GM18511 (cell line): ENCODE results near the gene RANBP1.
"Not testable (repeated sequence)": the region's sequence is repeated elsewhere in the genome, so short reads cannot be mapped to it uniquely, and the experiment has no call there.

Source experiments
- ATAC-seq: cut with Tn5 transposase; IDR thresholded peaks from one replicate; pipeline ENCODE4 v1.9.1; 2021; ENCODE audit warnings: mild to moderate bottlenecking, moderate library complexity; ENCODE audit not compliant: unreplicated experiment

Gene RANBP1

DNA sequence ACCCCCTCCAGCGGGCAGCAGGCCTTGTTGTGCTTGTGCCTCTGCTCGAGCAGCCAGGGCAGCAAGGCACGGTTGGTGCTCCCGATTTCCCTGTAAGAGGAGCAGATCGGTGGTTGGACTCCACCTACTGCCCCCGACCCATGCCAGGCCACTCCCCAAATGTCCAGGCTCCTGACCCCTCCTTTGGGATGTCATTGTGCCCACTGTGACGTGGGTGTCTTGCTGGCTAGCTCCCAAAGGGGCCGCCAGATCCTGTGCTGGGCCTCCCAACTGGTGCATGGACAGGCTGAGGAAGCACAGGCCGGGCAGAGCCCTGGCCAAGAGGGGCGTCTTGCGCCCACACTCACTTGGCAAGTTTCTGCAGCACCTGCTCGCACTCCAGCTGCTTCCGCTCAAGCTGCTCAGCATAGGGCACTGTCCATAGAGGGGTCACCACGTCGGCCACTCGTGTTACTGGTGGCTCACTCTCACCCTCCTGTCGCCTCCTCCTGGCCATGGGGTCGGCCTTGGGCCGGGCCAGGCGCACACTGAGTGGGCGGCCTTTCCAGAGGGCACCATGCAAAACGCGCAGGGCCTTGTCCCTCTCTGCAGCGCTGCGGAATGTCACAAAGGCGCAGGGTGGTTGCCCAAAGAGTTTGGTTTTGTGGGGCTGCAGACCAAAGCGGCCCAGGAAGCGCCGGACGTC, at the start of gene RANBP1:
Gene RANBP1, plus strand, starts transcription at position 414 of the 685 bp plus-strand sequence. Its CDS starts 81 bp downstream, at position 495.
- ATAC-seq, result no peak

DNA sequence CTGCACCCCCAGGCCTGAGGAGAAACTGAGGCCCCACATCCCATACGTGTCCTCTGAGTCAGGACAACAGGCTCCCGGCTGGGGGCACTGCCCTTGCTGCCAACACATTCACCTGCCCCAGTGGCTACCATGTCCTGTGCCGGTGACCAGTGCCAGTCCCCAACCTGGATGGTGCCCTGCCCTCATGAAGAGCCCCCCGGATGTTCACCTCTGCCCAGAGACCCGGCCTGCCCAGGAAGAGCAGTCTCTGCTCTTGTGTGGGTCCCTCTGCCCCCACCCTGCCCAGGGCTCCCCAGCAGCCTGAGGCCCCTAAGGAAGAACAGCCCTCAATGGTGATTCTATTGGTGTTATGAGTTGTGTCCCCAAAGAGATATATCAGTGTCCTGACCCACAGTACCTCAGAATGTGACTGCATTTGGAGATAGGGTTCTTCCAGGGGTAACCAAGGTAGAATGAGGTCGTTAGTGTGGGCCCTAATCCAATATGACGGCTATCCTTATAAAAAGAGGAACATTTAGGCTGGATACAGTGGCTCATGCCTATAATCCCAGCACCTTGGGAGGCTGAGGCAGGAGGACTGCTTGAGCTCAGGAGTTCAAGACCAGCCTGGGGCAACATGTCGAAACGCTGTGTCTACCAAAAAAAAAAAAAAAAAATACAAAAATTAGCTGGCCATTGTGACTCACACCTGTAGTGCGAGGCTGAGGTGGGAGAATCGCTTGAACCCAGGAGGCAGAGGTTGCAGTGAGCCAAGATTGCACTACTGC, 49.1 kb upstream of the RANBP1 start:
- no peak for ATAC-seq

DNA sequence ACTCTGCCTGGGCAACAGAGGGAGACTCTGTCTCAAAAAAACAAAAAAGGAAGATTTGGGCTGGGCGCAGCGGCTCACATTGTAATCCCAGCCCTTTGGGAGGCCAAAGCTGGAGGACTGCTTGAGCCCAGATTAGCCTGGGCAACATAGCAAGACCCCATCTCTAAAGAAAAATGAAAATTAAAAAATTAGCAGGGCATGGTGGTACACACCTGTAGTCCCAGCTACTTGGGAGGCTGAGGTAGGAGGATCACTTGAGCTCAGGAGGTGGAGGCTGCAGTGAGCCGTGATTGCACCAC, 48.6 kb upstream of the RANBP1 start:
- ATAC-seq, result not testable (repeated sequence)

DNA sequence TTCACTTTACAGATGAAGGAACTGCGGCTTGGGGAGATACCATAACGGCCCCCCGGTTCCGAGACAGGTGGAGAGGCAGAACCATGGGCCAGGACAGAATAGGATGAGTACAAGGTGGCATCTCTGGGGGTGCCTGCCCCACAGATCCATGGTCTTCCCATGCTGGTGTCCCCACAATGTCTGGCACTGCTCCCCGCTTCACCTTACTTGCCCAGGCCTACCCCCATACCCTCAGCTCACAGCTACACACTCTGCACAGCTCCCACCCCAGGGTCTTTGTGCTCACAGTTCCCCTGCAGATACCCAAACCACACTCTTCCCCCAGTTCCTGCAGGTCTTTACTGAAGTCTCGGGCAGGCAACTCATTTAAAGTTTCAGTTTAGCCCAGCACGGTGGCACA, 47.3 kb upstream of the RANBP1 start:
- ATAC-seq, result no peak

DNA sequence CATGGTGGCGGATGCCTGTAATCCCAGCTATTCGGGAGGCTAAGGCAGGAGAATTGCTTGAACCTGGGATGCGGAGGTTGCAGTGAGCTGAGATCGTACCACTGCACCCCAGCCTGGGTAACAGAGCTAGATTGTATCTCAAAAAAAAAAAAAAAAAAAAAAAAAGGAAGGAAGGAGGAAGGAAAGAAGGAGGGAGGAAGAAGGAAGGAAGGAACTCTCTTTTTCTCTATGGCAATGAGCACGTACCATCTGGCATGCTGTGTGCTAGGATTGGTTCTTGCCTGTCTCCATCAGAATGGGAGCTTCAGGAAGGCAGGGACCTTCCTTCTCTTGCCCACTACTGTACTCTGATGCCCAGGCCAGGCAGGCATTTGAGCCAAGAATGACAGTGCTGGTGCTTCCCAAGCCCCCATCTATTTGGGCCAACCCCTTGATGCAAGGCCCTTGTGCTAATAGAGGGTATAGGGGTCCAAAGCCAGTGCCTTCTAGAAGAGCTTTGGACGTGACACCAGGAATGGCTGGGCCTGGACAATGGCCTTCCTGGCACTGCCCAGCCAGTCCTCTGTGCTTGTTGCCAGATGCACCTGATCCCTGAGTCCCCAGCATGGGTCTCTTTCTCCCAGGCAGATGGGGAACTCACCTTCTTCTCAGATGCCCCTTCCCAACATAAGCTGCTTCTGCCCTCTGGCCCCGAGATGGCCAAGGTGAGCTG, 46.4 kb upstream of the RANBP1 start:
- ATAC-seq, result no peak

DNA sequence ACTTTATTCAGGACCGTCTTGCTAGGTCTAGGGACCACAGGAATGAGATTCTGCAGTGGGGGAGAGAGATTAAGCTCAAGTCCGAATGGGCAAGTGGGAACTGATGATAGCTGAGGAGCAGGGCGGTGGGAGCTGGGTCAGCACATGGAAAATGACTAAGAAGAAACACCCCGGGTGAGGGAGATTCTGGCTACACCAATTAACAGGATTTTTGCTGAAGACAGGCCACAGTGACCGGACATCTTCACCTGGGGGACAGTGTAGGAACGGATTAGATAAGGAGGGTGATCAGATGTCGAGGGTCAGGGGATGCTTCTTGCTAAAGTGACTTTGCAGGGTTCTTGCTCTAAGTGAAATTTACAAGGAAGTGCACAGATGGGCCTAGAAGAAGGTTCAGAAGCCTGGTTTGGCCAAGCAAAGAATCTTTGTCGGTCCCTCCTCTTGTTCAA, 44.4 kb upstream of the RANBP1 start:
- no peak for ATAC-seq

DNA sequence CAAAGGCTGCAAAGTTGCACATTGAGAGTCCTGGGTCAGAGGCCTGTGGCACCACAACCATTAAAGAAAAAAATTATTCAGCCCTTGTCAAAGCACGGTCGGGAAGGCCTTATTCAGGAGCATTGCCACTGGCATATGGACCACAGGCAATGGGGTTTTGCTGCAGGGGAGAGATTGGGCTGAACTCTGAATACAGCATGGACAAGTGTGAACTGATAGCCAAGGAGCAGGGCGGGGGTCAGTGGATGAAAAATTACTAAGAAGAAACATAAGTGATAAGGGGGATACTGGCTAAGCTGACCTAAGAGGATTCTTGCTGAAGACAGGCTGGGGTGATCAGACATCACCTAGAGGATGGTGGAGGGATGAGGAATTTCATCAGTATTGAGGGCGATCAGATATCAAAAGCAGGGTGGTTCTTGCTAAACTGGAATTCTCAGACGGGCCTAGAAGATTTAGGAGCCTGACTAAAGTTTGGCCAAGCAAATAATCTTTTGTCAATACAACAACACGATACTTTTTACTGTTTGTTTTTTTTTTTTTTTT, 39.2 kb upstream of the RANBP1 start:
- ATAC-seq, result no peak

DNA sequence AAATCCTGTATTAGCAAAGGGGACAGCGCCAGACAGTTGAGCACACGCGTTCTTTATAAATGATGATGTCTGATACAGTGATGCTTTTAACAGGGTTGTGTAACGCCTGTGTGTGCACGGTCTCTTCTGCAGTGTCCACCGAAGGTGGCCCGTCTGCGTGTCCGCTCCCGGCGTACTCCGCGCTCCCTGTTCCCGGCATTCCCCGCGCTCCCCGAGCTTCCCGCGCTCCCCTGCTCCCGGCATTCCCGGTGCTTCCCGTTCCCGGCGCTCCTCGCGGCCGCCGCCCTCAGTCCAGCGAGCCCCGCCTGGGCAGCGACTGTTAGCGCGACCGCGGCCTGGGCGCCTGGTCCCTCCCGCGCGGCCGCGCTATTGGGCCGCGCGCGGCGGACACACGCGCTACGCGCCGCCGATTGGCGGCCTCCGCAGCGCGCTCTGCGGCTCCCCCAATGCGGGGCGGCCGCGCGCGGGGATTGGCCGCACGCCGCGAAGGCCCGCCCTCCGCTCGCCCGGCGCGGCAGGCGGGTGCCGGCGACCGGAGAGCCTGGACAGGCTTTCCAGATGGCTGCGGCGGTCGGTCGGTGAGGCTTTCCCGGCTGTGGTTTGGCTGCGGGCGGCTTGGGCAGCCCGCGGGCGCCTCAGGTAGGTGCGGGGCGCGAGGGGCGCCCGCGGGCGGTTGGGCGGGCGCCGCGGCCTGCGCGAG, 36.0 kb upstream of the RANBP1 start, which contains the start of gene DGCR8:
Gene DGCR8, plus strand, starts transcription at position 497 of the 700 bp plus-strand sequence. CDS start 5,723 bp downstream, outside the sequence.
- peak; percentile 85 for ATAC-seq

DNA sequence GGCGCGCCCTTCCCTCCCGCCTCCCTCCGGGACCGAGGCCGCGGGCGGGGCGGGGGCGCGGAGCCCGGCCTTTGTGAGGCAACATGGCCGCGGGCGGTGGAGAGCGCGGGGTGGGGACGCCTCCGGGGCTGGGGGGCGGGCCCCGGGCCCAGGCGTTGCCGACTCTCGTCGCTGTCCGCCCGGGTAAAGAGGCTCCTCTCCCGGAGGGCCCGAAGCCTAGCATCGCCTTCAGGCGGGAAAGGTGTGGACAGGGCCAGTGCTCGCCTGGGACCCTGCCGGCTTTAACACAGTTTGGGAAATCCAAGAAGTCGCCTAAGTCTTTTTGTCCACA, 35.5 kb upstream of the RANBP1 start:
- ATAC-seq, result peak; percentile 77

DNA sequence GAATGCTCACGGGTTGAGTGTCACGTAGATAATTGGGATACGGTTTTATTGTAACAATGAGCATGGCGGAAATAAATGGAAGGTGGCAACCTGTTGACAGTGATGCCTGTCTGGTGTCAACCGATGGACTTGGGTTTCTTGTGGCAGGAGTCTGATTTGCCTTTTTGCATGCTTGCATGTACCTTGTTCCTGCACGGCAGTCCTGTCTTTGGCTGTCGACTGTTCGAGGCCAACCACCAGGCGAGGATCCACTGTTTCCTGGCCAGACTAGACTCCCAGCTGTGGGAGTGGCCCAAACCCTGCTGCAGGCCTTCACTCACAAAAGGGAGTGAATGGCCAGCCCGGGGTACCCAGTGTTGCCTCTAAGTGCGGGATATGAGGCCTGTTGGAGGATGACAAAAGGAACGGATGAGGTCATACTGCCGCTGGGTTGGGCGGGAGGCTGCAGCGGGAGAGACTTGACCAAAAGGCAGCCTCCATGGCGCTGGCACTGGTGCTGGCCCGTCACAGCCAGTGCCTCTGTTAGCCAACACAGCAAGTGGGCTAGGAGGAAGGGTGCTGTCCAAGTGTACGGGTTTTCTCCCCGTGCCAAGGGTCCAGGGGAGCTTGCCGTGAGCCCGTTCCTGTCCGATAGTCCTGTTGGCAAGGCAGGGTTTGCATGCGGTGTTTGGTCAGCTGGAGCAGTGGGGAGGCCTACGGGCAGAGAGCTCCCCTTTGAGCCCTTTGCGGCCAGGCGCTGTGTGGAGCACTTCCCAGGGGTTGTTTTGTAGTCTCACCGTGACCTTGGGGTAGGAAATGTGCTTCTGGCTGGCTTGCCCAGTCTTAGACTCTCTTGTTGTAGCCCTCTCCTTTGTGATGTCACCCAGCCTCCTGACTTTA, 34.9 kb upstream of the RANBP1 start:
- ATAC-seq, result no peak

DNA sequence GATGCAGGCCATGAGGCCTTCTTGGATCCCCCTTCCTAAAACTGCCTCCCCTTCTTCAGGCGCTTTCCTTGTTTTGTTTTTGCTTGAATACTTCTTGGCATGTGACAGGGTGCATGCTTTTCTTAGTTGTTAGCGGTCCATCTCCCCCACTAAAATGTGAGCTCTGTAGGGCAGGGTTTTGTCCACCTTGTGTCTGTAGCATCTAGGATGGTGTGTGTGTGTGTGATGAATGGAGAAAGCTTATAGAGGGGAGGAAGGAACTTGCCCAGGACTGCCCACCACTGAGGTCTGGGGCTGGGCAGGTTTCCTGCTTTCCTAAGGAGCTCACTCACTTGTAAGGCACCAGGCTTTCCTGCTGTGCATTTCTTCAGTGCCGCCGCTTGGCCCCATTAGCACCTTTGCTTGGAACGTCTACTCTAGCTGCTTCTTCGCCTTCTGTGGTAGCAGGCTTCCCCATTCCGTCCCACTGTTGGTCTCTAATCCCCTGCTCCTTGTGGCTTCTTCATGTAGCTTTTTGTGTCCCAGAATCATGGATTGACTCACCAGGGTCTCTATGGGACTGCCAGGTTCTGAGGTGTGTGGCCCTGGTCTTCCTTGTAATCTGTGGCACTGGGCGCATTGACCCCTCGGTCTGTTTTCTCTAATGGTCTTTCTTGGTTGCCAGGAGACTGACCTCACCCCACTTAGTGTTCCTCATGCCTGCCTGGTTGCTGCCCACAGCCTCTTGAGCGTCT, 32.6 kb upstream of the RANBP1 start:
- ATAC-seq, result no peak

DNA sequence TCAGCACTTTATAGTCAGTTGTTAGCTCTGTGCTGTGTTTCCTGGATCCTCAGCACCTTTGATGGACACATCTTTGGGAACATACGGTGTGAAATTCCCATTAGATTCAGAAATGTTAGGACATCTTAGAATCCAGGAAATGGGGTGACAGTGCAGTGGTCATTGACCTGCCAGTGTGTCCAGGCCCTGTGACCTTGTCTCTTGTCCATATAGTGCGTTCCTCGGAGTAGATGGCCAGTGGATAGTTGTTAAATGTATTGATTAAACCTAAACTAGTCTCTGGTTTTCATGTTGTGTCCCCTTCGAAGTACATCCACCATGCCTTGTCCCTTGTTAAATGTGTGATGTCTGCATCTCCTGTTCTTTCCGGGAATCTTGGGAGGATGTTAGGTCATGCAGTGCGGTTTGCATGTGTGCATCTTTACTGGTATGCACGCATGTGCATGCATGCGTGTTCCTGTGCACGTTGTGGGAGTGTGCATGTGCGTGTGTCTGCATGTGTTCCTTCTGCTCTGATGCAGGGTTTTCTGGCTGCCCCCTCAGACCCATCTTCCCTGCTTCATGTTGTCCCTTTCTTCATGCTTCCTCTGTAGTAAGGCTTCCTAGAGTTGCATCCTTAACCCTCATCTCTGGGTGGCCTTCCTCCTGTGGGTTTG, 31.9 kb upstream of the RANBP1 start:
- no peak for ATAC-seq

DNA sequence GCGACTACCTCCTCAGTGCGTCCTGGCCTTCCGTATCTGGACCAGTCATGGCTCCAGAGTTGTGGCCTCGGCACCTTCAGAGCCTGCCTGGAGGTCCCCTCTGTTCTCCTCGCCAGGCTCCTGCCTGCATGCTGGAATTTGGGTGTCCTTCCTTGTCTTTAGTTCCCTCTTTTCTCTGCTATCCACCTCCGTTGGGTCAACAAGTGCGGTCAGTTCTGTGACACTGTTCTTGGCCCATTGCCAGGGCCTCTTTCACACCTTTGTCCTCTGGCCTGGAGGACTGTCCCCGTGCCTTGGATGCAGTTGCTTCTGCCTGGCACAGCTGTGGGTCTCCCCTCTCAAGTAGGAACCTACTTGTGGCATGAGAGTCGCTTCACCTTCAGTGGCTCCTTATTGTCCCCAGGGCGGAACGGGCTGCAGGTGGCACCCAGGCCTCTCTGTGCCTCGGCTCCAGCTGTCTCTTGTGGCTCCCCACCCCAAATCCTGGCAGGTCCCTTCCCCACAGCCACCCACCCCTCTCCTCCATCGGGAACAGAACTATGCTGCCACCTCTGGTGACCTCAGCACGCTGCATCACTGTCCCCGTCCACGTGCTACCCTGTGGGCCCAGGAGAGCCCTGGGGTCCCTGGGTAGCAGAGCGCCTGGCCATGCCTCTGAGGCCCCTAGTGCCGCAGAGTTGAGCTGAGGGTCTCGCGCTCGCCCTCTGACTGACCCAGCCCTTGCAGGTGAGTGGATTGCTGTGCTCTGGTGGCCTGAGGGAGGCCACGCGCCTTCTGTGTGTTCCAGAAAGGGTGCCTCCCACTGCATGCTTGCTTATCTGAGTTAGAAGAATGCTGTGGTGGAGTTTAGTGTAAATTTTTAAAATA, 31.1 kb upstream of the RANBP1 start:
- ATAC-seq, result no peak

DNA sequence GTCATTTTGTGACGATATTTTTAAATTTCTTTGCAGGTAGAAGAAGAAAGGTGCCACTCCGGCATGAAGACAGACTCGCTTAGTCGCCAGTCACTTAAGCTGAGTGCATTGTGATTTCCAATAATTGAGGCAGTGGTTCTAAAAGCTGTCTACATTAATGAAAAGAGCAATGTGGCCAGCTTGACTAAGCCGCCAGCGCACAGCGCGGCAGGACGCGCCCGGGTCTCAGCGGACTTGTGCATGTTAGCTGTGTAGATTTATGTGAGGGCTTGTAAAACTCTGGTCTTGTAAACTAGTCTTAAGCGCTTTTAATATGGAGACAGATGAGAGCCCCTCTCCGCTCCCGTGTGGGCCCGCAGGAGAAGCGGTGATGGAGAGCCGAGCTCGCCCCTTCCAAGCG, 30.3 kb upstream of the RANBP1 start:
- ATAC-seq, result no peak

DNA sequence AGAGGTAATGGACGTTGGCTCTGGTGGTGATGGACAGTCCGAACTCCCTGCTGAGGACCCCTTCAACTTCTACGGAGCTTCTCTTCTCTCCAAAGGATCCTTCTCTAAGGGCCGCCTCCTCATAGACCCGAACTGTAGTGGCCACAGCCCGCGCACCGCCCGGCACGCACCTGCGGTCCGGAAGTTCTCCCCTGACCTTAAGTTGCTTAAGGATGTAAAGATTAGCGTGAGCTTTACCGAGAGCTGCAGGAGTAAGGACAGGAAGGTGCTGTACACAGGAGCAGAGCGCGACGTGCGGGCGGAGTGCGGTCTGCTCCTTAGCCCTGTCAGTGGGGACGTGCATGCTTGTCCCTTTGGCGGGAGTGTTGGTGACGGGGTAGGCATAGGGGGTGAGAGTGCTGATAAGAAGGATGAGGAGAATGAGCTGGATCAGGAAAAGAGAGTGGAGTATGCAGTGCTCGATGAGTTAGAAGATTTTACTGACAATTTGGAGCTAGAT, 29.8 kb upstream of the RANBP1 start:
- no peak for ATAC-seq

DNA sequence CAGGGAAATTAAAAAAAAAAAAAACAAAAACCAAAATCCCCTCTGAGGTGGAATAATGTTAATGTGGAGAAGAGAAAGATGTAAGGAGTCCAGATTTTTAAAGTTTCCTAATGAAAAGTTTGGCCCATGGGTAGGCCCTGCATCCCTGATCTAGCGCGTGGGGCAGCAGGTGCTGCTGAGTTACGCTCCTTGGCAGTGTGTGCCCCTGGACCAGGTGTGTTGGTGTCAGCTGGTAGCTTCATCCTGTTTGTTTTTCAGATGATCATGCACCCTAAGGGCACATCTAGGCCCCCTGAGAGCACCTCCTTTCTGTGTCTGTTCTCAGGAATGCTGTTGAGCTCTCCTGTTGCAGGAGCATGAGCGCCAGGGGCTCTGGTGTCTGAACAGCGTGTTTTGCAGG, 29.1 kb upstream of the RANBP1 start:
- ATAC-seq, result no peak

DNA sequence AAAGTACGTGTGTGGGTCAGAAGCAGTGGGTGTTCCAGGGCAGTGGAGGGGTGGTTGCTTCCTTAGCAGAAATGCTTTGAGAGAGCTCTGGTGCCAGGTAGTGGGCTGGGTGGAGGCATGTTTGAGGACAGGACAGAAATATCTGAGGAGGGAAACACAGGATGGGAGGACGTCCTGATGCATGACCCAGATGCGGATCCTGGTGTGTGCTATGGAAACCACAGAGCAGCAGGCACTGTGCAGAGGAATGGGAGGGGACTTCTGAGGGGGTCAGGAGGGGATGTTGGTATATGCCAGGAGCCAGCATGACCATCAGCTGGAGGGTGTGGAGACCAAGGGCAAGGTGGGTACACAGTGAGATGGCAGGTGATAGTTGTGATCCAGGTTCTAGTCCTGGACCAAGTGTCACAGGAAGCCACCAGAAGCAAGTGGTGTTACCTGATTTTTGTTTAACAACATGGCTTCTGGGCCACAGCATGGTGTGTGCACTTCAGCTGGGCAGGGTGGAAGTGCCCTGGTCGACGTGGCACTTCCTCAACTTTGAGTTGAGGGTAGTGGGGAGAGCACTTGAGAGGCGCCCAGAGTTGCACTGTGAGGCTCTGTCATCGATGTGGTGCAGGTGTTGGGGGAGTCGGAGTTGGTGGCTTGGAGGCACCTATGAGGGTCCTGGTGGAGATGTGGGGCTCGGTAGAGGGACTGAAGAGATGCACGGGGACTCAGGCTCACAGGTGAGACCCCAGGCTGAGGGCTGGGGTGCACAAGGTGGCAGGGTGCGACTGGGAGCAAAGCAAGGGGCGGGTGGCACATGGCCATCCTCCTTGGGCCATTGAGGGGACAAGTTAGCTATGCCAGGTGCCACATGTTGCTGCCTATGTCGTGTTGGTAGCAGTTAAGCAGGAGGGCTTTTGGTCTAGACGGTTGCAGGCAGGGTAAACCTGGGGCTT, 28.3 kb upstream of the RANBP1 start:
- ATAC-seq, result no peak
